SU-DHL-6 (cell line): ENCODE measurements around the gene SMIM41.

Experiments
- H2AFZ ChIP-seq: fragments of 200-600 bp; sonication (generic); 2 replicates; pipeline ENCODE4 v1.6.1; 2014; ENCODE audit warnings: low read depth, mild to moderate bottlenecking, moderate library complexity, mixed read lengths, antibody characterized with exemption, low read length; ENCODE audit not compliant: severe bottlenecking
- H3F3A ChIP-seq: fragments of 200-600 bp; shearing (Covaris generic); 2 replicates; pipeline ENCODE4 v1.6.0; 2016; ENCODE audit warnings: antibody characterized with exemption, mild to moderate bottlenecking; ENCODE audit not compliant: insufficient read depth
- H3K27ac ChIP-seq: fragments of 200-600 bp; sonication (generic); 2 replicates; pipeline ENCODE4 v1.5.1; 2016; ENCODE audit warnings: low read depth, mild to moderate bottlenecking, low read length, moderate library complexity, mixed read lengths
- H3K27me3 ChIP-seq: fragments of 200-600 bp; sonication (generic), shearing (Covaris generic); 2 replicates; pipeline ENCODE4 v1.6.0; 2014; ENCODE audit warnings: mild to moderate bottlenecking, low read length
- H3K36me3 ChIP-seq: fragments of 200-600 bp; sonication (generic); 2 replicates; pipeline ENCODE4 v1.6.1; 2014; ENCODE audit warnings: mild to moderate bottlenecking, low read length, mixed read lengths
- H3K4me2 ChIP-seq: fragments of 300-600, 200-600 bp; shearing (Covaris generic), sonication (generic); 2 replicates; pipeline ENCODE4 v1.6.0; 2014; ENCODE audit warnings: low read length, low read depth, mild to moderate bottlenecking; ENCODE audit not compliant: poor library complexity, severe bottlenecking
- H3K4me3 ChIP-seq: fragments of 200-600 bp; sonication (generic); 2 replicates; pipeline ENCODE4 v1.5.1; 2014; ENCODE audit warnings: antibody characterized with exemption, low read length, mild to moderate bottlenecking, mixed read lengths; ENCODE audit not compliant: insufficient read depth, poor library complexity, severe bottlenecking
- H3K79me2 ChIP-seq: fragments of 200-600 bp; sonication (generic); 2 replicates; pipeline ENCODE4 v1.6.1; 2014; ENCODE audit warnings: mild to moderate bottlenecking, low read length, moderate library complexity; ENCODE audit not compliant: insufficient read depth
- H3K9ac ChIP-seq: fragments of 200-600 bp; sonication (generic); 2 replicates; pipeline ENCODE4 v1.7.0; 2014; ENCODE audit warnings: mild to moderate bottlenecking, low read length
- H3K9me2 ChIP-seq: fragments of 200-600 bp; sonication (generic); replicated peaks from 2 replicates; pipeline ENCODE4 v1.6.1; 2014; ENCODE audit warnings: low read length; ENCODE audit not compliant: insufficient read depth
- H3K9me3 ChIP-seq: fragments of 200-600 bp; sonication (generic); 2 replicates; pipeline ENCODE4 v1.6.1; 2014; ENCODE audit warnings: low read length, mixed read lengths; ENCODE audit not compliant: insufficient read depth
- H4K20me1 ChIP-seq: fragments of 200-600 bp; sonication (generic); 2 replicates; pipeline ENCODE4 v1.6.1; 2014; ENCODE audit warnings: low read depth, mild to moderate bottlenecking, antibody characterized with exemption, low read length, moderate library complexity, mixed read lengths
- EZH2phosphoT487 ChIP-seq: fragments of 200-600 bp; sonication (generic), shearing (Covaris generic); conservative IDR thresholded peaks from 2 replicates; pipeline ENCODE4 v1.6.1; 2018; ENCODE audit warnings: mild to moderate bottlenecking, antibody characterized with exemption, low read length, moderate library complexity, mixed read lengths
- TF ChIP-seq, protein P1 (sequence below): fragments of 200-600 bp; sonication (generic); IDR thresholded peaks from one replicate; pipeline ENCODE4 v1.5.1; 2017; ENCODE audit warnings: antibody characterized with exemption, mild to moderate bottlenecking, low read length, moderate library complexity; ENCODE audit not compliant: insufficient read depth, poor library complexity, severe bottlenecking

SMIM41 gene

DNA sequence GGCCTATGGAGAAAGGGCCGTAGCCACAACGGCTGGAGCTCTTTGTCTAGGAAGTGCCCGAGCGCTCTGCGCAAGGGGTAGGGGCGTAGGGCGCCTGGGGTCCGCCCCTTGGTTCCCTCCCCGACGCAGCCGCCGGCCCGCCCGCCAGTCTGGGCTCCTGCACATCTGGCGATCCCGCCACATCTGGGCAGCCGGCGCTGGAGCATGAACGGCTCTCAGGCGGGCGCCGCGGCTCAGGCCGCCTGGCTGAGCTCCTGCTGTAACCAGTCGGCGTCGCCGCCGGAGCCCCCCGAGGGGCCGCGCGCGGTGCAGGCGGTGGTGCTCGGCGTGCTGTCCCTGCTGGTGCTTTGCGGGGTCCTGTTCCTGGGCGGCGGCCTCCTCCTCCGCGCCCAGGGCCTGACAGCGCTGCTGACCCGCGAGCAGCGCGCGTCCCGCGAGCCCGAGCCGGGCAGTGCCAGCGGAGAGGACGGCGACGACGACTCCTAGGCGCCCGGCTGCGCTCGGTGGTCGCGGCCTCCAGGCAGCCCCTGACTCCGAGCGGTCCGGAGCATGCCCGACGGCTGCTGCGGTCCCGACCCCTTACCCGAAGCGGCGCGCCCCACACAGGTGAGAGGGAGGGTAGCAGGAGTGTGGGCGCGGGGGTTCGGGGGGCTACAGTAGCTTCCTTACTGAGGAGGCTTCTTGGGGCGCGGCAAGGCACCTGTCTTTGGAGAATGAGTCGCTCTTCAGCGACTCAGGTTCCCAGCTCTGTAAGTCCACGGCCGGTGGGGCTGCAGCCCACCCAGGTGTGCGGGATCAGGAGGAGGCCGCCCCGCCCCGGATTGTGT lies at the start of gene SMIM41:
SMIM41 (plus strand) TSS at position 129 of the 827 bp plus-strand sequence; CDS start at position 205, 76 bp downstream.
- Histone ChIP-seq H4K20me1 (no peaks in the 10 kb centered on the region), H2AFZ (no peak within 1 kb of the TSS), H3K9me2 (no peaks in the 10 kb centered on the region), H3K9ac (no peak within 1 kb of the TSS), H3K36me3 (no peaks in the 10 kb centered on the region), H3K27ac (no peak within 1 kb of the TSS), H3F3A (no peaks in the 10 kb centered on the region), H3K4me2 (no peak within 1 kb of the TSS), H3K9me3 (no peaks in the 10 kb centered on the region), H3K27me3 (no peaks in the 10 kb centered on the region), H3K4me3 (no peak within 1 kb of the TSS), H3K79me2 (peaks cover 4% of the 10 kb centered on the region; the same call in 1 of the 2 replicates)
- TF ChIP-seq, protein P1, sequence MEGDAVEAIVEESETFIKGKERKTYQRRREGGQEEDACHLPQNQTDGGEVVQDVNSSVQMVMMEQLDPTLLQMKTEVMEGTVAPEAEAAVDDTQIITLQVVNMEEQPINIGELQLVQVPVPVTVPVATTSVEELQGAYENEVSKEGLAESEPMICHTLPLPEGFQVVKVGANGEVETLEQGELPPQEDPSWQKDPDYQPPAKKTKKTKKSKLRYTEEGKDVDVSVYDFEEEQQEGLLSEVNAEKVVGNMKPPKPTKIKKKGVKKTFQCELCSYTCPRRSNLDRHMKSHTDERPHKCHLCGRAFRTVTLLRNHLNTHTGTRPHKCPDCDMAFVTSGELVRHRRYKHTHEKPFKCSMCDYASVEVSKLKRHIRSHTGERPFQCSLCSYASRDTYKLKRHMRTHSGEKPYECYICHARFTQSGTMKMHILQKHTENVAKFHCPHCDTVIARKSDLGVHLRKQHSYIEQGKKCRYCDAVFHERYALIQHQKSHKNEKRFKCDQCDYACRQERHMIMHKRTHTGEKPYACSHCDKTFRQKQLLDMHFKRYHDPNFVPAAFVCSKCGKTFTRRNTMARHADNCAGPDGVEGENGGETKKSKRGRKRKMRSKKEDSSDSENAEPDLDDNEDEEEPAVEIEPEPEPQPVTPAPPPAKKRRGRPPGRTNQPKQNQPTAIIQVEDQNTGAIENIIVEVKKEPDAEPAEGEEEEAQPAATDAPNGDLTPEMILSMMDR: no peak

GRCh38 chr12:52032446-52032803 lies 47.1 kb upstream of the SMIM41 start:
- Histone ChIP-seq H3K9me3 (no peaks in the 10 kb centered on the region), H2AFZ (peak overlapping the region; percentile 55), H4K20me1 (no peaks in the 10 kb centered on the region), H3K27ac (no peak overlapping the region), H3K9ac (peak overlapping the region; percentile 33; the same call in 1 of the 2 replicates), H3K79me2 (no peaks in the 10 kb centered on the region), H3K9me2 (no peaks in the 10 kb centered on the region), H3F3A (peaks cover 23% of the 10 kb centered on the region), H3K4me2 (peak overlapping the region; percentile 66), H3K4me3 (peak overlapping the region; percentile 13), H3K27me3 (no peaks in the 10 kb centered on the region), H3K36me3 (no peaks in the 10 kb centered on the region)
- TF ChIP-seq EZH2phosphoT487: no peak
- TF ChIP-seq, protein P1: no peak

DNA sequence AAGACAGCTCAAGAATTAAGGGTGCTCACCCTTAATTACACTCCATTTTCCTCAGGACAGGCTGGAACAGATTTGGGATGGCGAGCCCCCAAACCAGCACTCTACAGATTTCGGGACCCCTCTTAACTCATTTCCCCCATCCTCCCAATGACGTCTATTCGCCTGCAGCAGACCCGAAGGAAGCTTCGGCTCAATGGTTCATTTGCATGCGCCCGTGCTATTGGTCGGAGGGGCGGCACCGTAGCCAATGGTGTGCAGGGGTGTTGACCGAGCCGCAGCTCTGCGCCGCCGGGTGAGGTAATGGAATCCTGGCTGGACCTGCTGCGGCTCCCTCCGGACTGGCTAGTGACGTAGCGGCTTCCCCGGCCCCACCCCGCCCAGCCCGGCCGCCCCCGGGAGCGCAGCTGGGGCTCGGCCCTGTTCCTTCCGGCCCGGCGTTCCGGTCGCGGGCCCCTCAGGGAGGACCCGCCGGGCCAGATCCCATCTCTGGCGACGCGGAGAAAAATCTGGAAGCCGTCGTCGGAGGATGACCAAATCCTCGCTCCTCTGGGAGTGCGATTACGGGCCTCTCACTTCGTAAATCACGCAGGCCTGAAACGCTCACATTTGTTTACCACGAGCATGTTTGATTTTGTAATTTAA lies 46.6 kb upstream of the SMIM41 start:
- Histone ChIP-seq H3K27ac (no peak overlapping the region), H2AFZ (peak overlapping the region; percentile 55), H3K4me2 (peak overlapping the region; percentile 66), H3K36me3 (no peaks in the 10 kb centered on the region), H4K20me1 (no peaks in the 10 kb centered on the region), H3K79me2 (no peaks in the 10 kb centered on the region), H3K27me3 (no peaks in the 10 kb centered on the region), H3K4me3 (peak overlapping the region; percentile 40), H3K9me3 (no peaks in the 10 kb centered on the region), H3F3A (peaks cover 23% of the 10 kb centered on the region), H3K9me2 (no peaks in the 10 kb centered on the region), H3K9ac (peak overlapping the region; percentile 33)
- TF ChIP-seq EZH2phosphoT487: no peak
- TF ChIP-seq, protein P1: no peak
